HFFc6 (cell line): ENCODE measurements around the gene RELT. TPM values are rescaled to one million over a fixed set of nuclear protein-coding genes. Genes with fewer than 3 reads are reported as not detected.

Source experiments
- DNase-seq: peaks from one replicate; pipeline ENCODE4 v3.0.0-alpha.2; 2018
- H3K27ac Mint-ChIP-seq: 2 replicates; pipeline ENCODE4 v1.8.0; 2020; ENCODE audit warnings: mild to moderate bottlenecking, mixed read lengths
- H3K27me3 Mint-ChIP-seq: 2 replicates; pipeline ENCODE4 v1.8.0; 2021; ENCODE audit warnings: mild to moderate bottlenecking, moderate library complexity, mixed read lengths; ENCODE audit not compliant: insufficient read depth
- H3K36me3 Mint-ChIP-seq: 2 replicates; pipeline ENCODE4 v1.8.0; 2021; ENCODE audit warnings: low read depth, mixed read lengths
- H3K4me1 Mint-ChIP-seq: 2 replicates; pipeline ENCODE4 v1.8.0; 2020; ENCODE audit warnings: low read depth, mixed read lengths
- H3K4me3 Mint-ChIP-seq: 2 replicates; pipeline ENCODE4 v1.8.0; 2020; ENCODE audit warnings: mild to moderate bottlenecking, moderate library complexity, mixed read lengths
- H3K9me3 Mint-ChIP-seq: 2 replicates; pipeline ENCODE4 v1.8.0; 2020; ENCODE audit warnings: mild to moderate bottlenecking, mixed read lengths
- total RNA-seq, 6 experiments: library from RNA; stranded (reverse); fragmentation: NEBNext Ultra II Directional; extraction: Animal tissue kit (Norgen Biotek cat#: 25700); gene quantifications; 2 replicates in 1 of 6; 3 replicates in 5 of 6; pipeline ENCODE4 v1.2.3, GENCODE V29; 2021
- TF ChIP-seq, protein P1 (sequence below): fragments of 200-600 bp; sonication (generic); IDR thresholded peaks from 2 replicates; pipeline ENCODE4 v1.5.0; 2021; ENCODE audit warnings: antibody characterized with exemption, mild to moderate bottlenecking

Gene RELT
- total RNA-seq, 6 experiments from 2014 or later = 6.2 to 7.7 (median 7.0) TPM

DNA sequence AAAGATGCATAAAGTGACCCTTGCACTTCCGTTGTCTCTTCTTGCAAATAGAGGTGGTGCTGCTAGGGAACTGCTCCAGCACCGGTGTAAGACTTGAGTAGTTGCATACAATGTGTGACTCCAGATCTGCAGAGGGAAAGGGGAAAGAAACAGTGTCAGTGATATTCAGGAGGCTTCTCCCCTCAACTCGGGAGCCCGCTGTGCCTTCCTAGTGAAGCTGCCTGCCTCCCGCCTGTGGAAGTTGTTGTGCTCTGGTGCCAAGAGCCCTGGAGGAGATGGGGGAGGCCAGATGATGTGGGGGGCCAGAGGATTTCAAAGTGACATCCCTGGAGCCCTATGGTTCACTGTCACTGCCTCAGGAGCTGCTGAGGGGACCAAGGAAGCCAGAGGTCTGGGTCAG, 30.4 kb downstream of the RELT start:
- Mint-ChIP-seq H3K9me3 (no peaks in the 10 kb centered on the region), H3K27ac (no peak overlapping the region), H3K36me3 (peaks cover 17% of the 10 kb centered on the region; the same call in 1 of the 2 replicates), H3K4me3 (no peak overlapping the region), H3K4me1 (peaks cover 28% of the 10 kb centered on the region), H3K27me3 (no peaks in the 10 kb centered on the region; the same call in none of the 2 replicates)
- TF ChIP-seq, protein P1, sequence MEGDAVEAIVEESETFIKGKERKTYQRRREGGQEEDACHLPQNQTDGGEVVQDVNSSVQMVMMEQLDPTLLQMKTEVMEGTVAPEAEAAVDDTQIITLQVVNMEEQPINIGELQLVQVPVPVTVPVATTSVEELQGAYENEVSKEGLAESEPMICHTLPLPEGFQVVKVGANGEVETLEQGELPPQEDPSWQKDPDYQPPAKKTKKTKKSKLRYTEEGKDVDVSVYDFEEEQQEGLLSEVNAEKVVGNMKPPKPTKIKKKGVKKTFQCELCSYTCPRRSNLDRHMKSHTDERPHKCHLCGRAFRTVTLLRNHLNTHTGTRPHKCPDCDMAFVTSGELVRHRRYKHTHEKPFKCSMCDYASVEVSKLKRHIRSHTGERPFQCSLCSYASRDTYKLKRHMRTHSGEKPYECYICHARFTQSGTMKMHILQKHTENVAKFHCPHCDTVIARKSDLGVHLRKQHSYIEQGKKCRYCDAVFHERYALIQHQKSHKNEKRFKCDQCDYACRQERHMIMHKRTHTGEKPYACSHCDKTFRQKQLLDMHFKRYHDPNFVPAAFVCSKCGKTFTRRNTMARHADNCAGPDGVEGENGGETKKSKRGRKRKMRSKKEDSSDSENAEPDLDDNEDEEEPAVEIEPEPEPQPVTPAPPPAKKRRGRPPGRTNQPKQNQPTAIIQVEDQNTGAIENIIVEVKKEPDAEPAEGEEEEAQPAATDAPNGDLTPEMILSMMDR = no peak
- no peak for DNase-seq

DNA sequence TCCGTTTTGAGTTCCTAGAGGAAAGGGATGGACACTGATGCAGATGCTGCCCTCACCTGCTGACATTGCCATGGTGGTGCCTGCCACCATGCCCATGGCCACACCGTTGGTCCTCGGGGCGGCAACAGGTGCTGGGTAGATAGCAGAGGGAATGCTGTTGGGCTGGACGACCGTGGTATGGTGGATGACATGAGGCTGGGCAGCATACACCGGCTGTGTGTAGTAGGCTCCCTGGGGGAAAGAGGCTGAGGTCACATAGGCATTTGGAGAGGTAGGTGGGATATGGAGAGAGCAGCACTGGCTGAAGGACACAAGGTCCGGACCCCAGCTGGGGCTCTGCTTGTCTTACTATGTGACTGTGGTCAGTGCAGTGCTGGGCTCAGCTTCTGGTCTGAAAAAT, 33.2 kb downstream of the RELT start:
- H3K36me3 Mint-ChIP-seq = peaks cover 29% of the 10 kb centered on the region
- no peak overlapping the region for H3K4me3 Mint-ChIP-seq
- no peak for DNase-seq
- peaks cover 53% of the 10 kb centered on the region for H3K4me1 Mint-ChIP-seq
- TF ChIP-seq, protein P1 = no peak
- H3K27ac Mint-ChIP-seq = peak overlapping the region; percentile 20; the same call in 1 of the 2 replicates
- no peaks in the 10 kb centered on the region for H3K9me3 Mint-ChIP-seq
- H3K27me3 Mint-ChIP-seq = no peaks in the 10 kb centered on the region; the same call in none of the 2 replicates

DNA sequence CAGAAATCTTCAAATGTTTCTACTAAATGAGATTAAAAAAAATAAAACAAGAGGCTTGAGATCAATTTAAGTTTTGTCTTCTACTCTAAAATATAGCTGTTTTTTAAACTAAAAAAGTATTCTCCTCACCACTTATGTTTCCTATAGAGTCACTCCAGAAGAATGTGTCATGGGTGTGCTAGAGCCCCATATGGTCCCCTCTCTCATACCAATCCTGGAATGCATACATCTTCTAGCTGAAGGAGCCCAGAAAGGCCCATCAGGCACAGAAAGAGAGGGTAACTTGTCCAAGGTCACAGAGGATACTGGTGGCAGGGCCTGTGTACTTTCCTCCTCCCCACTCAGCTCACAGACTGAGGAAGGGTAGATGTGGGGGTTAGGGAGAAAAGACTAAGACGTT, 34.4 kb downstream of the RELT start:
- H3K4me1 Mint-ChIP-seq = peaks cover 65% of the 10 kb centered on the region
- no peaks in the 10 kb centered on the region for H3K9me3 Mint-ChIP-seq
- H3K27me3 Mint-ChIP-seq = no peaks in the 10 kb centered on the region; the same call in none of the 2 replicates
- peaks cover 29% of the 10 kb centered on the region for H3K36me3 Mint-ChIP-seq
- TF ChIP-seq, protein P1 = no peak
- peak overlapping the region; percentile 59 for H3K27ac Mint-ChIP-seq
- DNase-seq = no peak
- H3K4me3 Mint-ChIP-seq = peak overlapping the region; percentile 27; the same call in 1 of the 2 replicates

DNA sequence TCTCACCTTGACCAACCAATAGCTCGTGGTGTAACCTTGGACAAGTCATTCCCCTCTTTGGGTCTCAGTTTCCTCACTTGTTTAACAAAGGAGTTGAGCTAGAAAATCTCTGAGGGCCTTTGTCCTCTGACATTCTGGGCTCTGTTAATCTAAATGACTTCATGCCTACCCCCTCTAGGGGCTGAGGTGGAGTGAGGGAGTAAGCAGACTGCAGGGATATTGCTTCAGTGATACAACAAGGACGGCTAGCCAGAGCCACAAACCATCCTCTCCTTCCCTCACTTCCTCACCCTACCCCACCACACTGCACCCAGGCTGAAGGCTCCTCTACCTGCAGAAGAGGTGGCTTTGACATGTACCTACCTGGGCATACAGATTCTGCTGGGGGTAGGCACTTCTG, 34.8 kb downstream of the RELT start:
- DNase-seq = no peak
- Mint-ChIP-seq H3K27me3 (no peaks in the 10 kb centered on the region; the same call in none of the 2 replicates), H3K36me3 (peaks cover 29% of the 10 kb centered on the region), H3K9me3 (no peaks in the 10 kb centered on the region), H3K27ac (no peak overlapping the region), H3K4me3 (no peak overlapping the region), H3K4me1 (peaks cover 69% of the 10 kb centered on the region)
- TF ChIP-seq, protein P1 = no peak

DNA sequence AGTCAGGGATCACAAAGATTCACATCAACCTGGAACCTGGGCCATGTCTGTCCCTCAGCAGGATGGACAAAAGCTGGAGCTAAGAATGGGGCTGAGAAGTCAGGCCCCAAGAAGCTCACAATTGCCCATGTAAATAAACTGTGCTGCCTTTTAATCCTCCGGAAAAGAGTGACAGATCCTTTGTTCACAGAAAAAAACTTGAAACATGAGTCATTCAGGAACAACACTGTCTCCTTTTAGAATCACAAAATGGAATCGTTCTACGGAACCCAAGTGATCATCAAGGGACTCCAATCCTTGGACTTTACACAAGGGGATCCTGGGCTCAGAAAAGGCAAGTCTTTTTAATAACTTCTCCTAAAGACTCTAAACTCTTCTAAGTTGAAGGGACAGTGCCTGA, 36.1 kb downstream of the RELT start:
- H3K4me3 Mint-ChIP-seq = no peak overlapping the region; the same call in 1 of the 2 replicates
- H3K27ac Mint-ChIP-seq = peak overlapping the region; percentile 46

More for the DNA sequence above, 36.1 kb downstream of the RELT start:
- Mint-ChIP-seq H3K27me3 (no peaks in the 10 kb centered on the region; the same call in none of the 2 replicates), H3K36me3 (peaks cover 29% of the 10 kb centered on the region), H3K4me1 (peaks cover 82% of the 10 kb centered on the region), H3K9me3 (no peaks in the 10 kb centered on the region)
- TF ChIP-seq, protein P1 = no peak
- DNase-seq = no peak
